ENCODE results near the gene CFAP57. TPM values are rescaled to one million over a fixed set of nuclear protein-coding genes. Genes with fewer than 3 reads are reported as not detected.
"Not testable (repeated sequence)": the region's sequence is repeated elsewhere in the genome, so short reads cannot be mapped to it uniquely, and the experiment has no call there.

CFAP57 gene
- total RNA-seq, 1 donor from 2014 or later, result not detected

- intact Hi-C loops (cut with micrococcal nuclease), result loop anchor here (1.0 to 10.0 kb wide), 7 partner anchors 196 to 718 kb away; partner anchors contain the start of genes C1orf50, ELOVL1, P3H1 and PPCS
Measured at GRCh38 chr1:43172527-43172972, 420 bp downstream of the CFAP57 start.

GRCh38 chr1:43174873-43175272 is 2.7 kb downstream of the CFAP57 start:
- intact Hi-C loops (cut with micrococcal nuclease), result loop anchor here (10.0 kb wide), 2 partner anchors 250 to 720 kb away; partner anchors contain the start of genes PPCS and ZMYND12

- intact Hi-C loops (cut with micrococcal nuclease), result loop anchor here (10.0 kb wide), 2 partner anchors 253 to 723 kb away; partner anchors contain the start of genes PPCS and ZMYND12
Measured at GRCh38 chr1:43177691-43178090, 5.6 kb downstream of the CFAP57 start.

GRCh38 chr1:43184388-43184787 is 12.3 kb downstream of the CFAP57 start:
- intact Hi-C loops (cut with micrococcal nuclease), result no loop called here

- intact Hi-C loops (cut with micrococcal nuclease), result no loop called here
Measured at GRCh38 chr1:43184995-43185394, 12.9 kb downstream of the CFAP57 start.

- intact Hi-C loops (cut with micrococcal nuclease), result no loop called here
Measured at GRCh38 chr1:43188106-43188505, 16.0 kb downstream of the CFAP57 start.

GRCh38 chr1:43194509-43194908 is 22.4 kb downstream of the CFAP57 start:
- intact Hi-C loops (cut with micrococcal nuclease), result no loop called here

GRCh38 chr1:43197343-43198127 is 25.4 kb downstream of the CFAP57 start:
- intact Hi-C loops (cut with micrococcal nuclease), result no loop called here

- intact Hi-C loops (cut with micrococcal nuclease), result no loop called here
Measured at GRCh38 chr1:43199093-43199726, 27.1 kb downstream of the CFAP57 start.

- intact Hi-C loops (cut with micrococcal nuclease), result no loop called here
Measured at GRCh38 chr1:43203859-43204258, 31.7 kb downstream of the CFAP57 start.

GRCh38 chr1:43204394-43204793 is 32.3 kb downstream of the CFAP57 start:
- intact Hi-C loops (cut with micrococcal nuclease), result no loop called here

GRCh38 chr1:43205671-43206070 is 33.5 kb downstream of the CFAP57 start:
- intact Hi-C loops (cut with micrococcal nuclease), result no loop called here

GRCh38 chr1:43206600-43207228 is 34.6 kb downstream of the CFAP57 start:
- intact Hi-C loops (cut with micrococcal nuclease), result no loop called here

- intact Hi-C loops (cut with micrococcal nuclease), result no loop called here
Measured at GRCh38 chr1:43207229-43207853, 35.2 kb downstream of the CFAP57 start.

- intact Hi-C loops (cut with micrococcal nuclease), result not testable (repeated sequence)
Measured at GRCh38 chr1:43208277-43208676, 36.1 kb downstream of the CFAP57 start.

- intact Hi-C loops (cut with micrococcal nuclease), result no loop called here
Measured at GRCh38 chr1:43214501-43215444, 42.6 kb downstream of the CFAP57 start.

- intact Hi-C loops (cut with micrococcal nuclease), result no loop called here
Measured at GRCh38 chr1:43217747-43218146, 45.6 kb downstream of the CFAP57 start.

GRCh38 chr1:43220905-43221778 is 49.0 kb downstream of the CFAP57 start:
- intact Hi-C loops (cut with micrococcal nuclease), result no loop called here

GRCh38 chr1:43221797-43222196 is 49.7 kb downstream of the CFAP57 start:
- intact Hi-C loops (cut with micrococcal nuclease), result no loop called here

All from T-helper 2 cell treated with Interferon-gamma antibody and Interleukin-4, amounts not matched to agents 100 ng/mL and 5 ng/mL, for 36 hours (primary cell).